Neuron (in vitro differentiated cells): ENCODE results near the gene TBXAS1.

Experiments
- H2AFZ ChIP-seq: one replicate; pipeline ENCODE4 v1.6.1; 2013; ENCODE audit warnings: low read depth, mild to moderate bottlenecking, inconsistent platforms, low read length, moderate library complexity
- H3K27me3 ChIP-seq: one replicate; pipeline ENCODE4 v1.6.1; 2013; ENCODE audit warnings: low read length; ENCODE audit not compliant: insufficient read depth
- H3K36me3 ChIP-seq: one replicate; pipeline ENCODE4 v1.6.1; 2013; ENCODE audit warnings: low read length; ENCODE audit not compliant: insufficient read depth
- H3K4me1 ChIP-seq: one replicate; pipeline ENCODE4 v1.6.1; 2013; ENCODE audit warnings: low read length; ENCODE audit not compliant: insufficient read depth
- H3K4me3 ChIP-seq: 2 replicates; pipeline ENCODE4 v1.5.1; 2013; ENCODE audit warnings: mild to moderate bottlenecking, low read length, moderate library complexity
- H3K9me3 ChIP-seq: one replicate; pipeline ENCODE4 v1.6.1; 2013; ENCODE audit warnings: low read length

Gene TBXAS1

DNA sequence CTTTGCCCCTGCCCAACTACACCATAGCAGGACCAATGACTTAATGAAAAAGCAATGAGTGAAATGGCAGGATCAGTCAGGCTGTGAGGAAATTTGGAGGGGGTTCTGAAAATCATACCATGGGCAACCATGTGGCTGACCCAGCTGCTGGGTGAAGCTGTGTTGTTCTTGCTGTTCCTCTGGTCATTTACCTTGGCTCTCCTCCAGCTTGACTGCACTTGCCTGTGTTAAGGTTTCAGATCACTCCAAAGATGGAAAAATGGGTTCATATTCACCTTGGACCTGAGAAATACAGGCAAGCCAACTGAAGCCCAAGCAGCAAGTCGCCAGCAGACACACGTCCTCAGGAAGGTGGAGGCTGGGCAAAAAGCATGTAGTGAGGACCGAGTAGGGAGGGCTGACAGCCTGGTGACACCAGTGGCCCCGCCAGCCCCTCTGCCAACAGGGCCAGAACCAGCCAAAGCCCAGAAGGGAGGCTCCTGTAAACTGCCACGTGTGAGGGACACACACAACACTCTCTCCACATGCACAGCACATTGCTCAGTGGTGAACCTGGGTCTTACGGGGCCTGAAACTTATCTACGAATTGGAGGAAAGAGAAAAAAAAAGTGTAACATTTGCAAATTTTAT is 193.6 kb downstream of the TBXAS1 start:
- no peaks in the 10 kb centered on the region for H3K9me3 ChIP-seq
- no peaks in the 10 kb centered on the region for H3K4me1 ChIP-seq
- peaks cover 4% of the 10 kb centered on the region for H3K27me3 ChIP-seq
- H3K36me3 ChIP-seq: no peaks in the 10 kb centered on the region
- H3K4me3 ChIP-seq: no peak overlapping the region
- H2AFZ ChIP-seq: no peak overlapping the region

GRCh38 chr7:140023728-140024127 is 194.7 kb downstream of the TBXAS1 start:
- Histone ChIP-seq H2AFZ (no peak overlapping the region), H3K27me3 (peaks cover 4% of the 10 kb centered on the region), H3K4me3 (no peak overlapping the region), H3K4me1 (no peaks in the 10 kb centered on the region), H3K36me3 (no peaks in the 10 kb centered on the region), H3K9me3 (no peaks in the 10 kb centered on the region)

DNA sequence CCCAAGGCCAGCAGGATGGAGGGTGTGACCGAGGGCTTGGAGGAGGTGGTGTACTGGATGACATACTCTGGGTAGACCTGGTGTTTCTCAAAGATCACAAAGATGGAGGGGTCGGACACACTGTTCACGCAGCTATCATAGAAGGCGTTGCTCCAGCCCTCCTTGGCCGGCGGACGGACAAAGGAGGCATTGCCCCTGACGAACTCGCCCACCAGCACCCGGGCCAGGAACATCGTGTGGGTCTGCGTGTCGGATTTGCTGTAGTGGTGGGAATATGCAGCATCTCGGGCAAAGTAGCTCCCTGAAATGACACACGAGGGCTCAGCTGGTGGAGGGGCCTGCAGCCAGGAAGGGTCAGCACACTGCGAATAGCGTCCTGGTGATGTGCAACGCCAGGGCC is 195.5 kb downstream of the TBXAS1 start:
- Histone ChIP-seq H2AFZ (no peak overlapping the region), H3K36me3 (no peaks in the 10 kb centered on the region), H3K27me3 (peaks cover 2% of the 10 kb centered on the region), H3K9me3 (no peaks in the 10 kb centered on the region), H3K4me3 (no peak overlapping the region), H3K4me1 (no peaks in the 10 kb centered on the region)

DNA sequence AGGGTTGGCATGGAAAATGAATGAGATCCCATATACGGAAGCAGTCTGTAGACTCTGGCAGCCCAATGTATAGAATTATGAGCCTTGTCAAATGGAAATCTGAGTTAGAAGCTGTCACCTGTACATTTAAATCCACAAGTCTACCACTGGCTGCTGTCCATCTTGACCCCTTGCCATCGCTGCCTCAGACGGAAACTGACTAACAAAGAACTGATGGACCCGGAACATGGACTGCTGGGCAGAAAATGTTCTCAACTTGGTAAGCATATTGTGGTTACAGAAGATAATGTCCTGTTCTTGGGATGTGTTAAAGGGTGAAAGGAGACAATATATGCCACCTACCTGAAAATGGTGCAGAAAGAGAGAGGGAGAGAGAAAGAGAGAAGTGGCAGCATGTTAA is 196.2 kb downstream of the TBXAS1 start:
- H3K36me3 ChIP-seq: no peaks in the 10 kb centered on the region
- H3K4me1 ChIP-seq: no peaks in the 10 kb centered on the region
- no peak overlapping the region for H2AFZ ChIP-seq
- no peak overlapping the region for H3K4me3 ChIP-seq
- H3K27me3 ChIP-seq: no peaks in the 10 kb centered on the region
- no peaks in the 10 kb centered on the region for H3K9me3 ChIP-seq

- no peaks in the 10 kb centered on the region for H3K36me3 ChIP-seq
- H3K4me1 ChIP-seq: no peaks in the 10 kb centered on the region
- no peaks in the 10 kb centered on the region for H3K9me3 ChIP-seq
- H3K4me3 ChIP-seq: no peak overlapping the region
- H3K27me3 ChIP-seq: no peaks in the 10 kb centered on the region
- no peak overlapping the region for H2AFZ ChIP-seq
Observed at GRCh38 chr7:140025814-140026433, 196.9 kb downstream of the TBXAS1 start.

DNA sequence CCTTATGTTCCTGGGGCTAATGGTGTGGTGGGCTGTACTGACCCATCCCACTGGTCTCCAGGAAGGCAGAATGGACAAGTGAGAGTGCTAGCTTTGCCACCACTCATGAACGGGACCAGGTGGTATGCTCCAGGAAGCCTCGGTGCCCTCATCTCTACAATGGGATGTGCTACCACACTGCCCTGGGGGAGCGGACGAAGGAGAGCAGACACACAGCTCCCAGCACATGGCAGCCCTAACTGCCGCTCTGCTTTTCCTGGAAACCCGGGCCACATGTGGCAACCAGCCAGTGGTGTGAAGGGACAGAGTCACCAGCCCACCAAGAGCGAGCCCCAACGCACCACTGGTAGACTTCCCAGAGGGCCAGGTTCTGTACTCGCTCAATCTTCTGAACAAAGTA is 197.9 kb downstream of the TBXAS1 start:
- no peak overlapping the region for H3K4me3 ChIP-seq
- no peaks in the 10 kb centered on the region for H3K27me3 ChIP-seq
- H3K9me3 ChIP-seq: no peaks in the 10 kb centered on the region
- no peaks in the 10 kb centered on the region for H3K4me1 ChIP-seq
- no peak overlapping the region for H2AFZ ChIP-seq
- H3K36me3 ChIP-seq: no peaks in the 10 kb centered on the region

DNA sequence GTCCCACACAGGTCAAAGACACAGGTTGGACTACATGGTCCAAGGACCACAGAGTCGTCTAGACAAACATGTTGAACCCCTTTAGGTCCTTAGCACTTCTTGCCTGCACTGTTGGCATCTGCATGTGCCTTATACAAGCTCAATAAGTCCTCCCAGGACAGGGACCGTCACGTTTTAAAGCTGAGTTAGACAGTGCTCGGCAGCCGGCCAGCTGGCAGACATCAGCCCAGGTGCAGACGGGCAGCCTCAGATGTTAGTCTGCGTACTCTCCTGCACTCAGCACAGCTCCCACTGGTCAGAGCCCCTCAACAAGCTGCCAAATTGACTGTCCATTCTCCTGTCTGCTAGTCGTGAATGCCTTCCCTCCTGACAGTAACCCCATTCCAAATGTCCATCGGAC is 198.8 kb downstream of the TBXAS1 start:
- H3K36me3 ChIP-seq: no peaks in the 10 kb centered on the region
- no peak overlapping the region for H2AFZ ChIP-seq
- no peak overlapping the region for H3K4me3 ChIP-seq
- no peaks in the 10 kb centered on the region for H3K27me3 ChIP-seq
- H3K9me3 ChIP-seq: no peaks in the 10 kb centered on the region
- no peaks in the 10 kb centered on the region for H3K4me1 ChIP-seq

GRCh38 chr7:140028311-140028710 is 199.2 kb downstream of the TBXAS1 start:
- no peaks in the 10 kb centered on the region for H3K36me3 ChIP-seq
- H3K27me3 ChIP-seq: no peaks in the 10 kb centered on the region
- no peaks in the 10 kb centered on the region for H3K4me1 ChIP-seq
- H3K4me3 ChIP-seq: no peak overlapping the region
- H2AFZ ChIP-seq: no peak overlapping the region
- H3K9me3 ChIP-seq: no peaks in the 10 kb centered on the region

DNA sequence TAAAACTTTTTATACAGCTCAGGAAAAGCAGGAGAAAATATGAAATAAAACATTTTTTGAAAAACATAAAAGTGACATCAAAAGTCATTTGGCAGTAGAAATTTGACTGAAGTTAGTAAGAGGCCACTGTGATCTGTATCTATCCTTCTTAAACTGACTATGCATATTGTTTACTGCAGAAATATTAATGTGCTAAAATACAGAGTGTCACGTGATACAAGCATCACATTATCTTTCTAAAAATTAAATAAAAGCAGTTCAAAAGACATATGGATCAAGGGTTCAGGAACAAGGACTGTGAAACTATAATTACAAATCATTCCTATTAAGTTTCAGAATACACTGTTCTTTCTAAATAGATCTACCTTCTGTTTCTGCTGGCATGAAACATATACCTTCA is 200.0 kb downstream of the TBXAS1 start:
- Histone ChIP-seq H3K27me3 (no peaks in the 10 kb centered on the region), H3K9me3 (no peaks in the 10 kb centered on the region), H2AFZ (no peak overlapping the region), H3K4me1 (no peaks in the 10 kb centered on the region), H3K36me3 (no peaks in the 10 kb centered on the region), H3K4me3 (no peak overlapping the region)

GRCh38 chr7:140031364-140031763 is 202.3 kb downstream of the TBXAS1 start:
- H2AFZ ChIP-seq: no peak overlapping the region
- no peaks in the 10 kb centered on the region for H3K4me1 ChIP-seq
- H3K9me3 ChIP-seq: no peaks in the 10 kb centered on the region
- no peaks in the 10 kb centered on the region for H3K27me3 ChIP-seq
- H3K4me3 ChIP-seq: no peak overlapping the region
- no peaks in the 10 kb centered on the region for H3K36me3 ChIP-seq

DNA sequence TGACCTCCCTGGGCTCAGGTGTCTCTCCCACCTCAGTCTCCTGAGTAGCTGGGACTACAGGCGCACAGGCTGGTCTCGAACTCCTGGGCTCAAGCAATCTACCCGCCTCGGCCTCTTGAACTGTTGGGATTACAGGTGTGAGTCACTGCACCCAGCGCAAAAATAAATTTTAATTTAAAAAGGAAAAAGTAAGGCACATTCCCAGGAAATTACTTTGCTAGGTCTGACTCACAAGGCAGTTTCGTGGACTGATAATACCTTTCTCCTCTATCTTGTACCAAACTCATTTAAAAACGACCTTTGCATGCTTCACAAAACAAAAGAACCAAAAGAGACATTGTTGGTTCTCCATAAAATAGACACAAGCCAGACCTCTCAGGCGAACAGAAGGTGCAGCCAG is 204.0 kb downstream of the TBXAS1 start:
- Histone ChIP-seq H2AFZ (no peak overlapping the region), H3K4me3 (no peak overlapping the region), H3K4me1 (no peaks in the 10 kb centered on the region), H3K9me3 (no peaks in the 10 kb centered on the region), H3K27me3 (no peaks in the 10 kb centered on the region), H3K36me3 (no peaks in the 10 kb centered on the region)

GRCh38 chr7:140033779-140034363 is 204.8 kb downstream of the TBXAS1 start:
- no peaks in the 10 kb centered on the region for H3K27me3 ChIP-seq
- H3K36me3 ChIP-seq: no peaks in the 10 kb centered on the region

DNA sequence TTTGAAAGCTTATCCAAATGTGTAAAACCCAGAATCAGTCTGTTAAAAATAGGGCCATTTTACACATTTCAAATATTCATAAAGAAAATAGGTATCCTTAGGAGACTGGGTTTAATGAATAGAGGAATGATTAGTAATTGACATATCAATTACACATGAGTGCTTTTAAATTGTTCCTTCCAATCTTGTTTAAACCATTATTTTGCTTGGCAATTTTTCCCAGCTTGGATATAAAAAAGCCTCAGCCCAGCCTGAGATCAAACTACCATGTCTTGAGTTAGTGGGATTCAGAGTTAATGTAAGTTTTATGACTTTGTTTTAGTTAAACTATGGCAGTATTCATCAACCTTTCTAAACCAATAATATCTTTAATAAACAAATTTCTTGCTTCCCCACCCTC is 205.4 kb downstream of the TBXAS1 start:
- no peaks in the 10 kb centered on the region for H3K36me3 ChIP-seq

More at GRCh38 chr7:140033779-140034363, 204.8 kb downstream of the TBXAS1 start:
- no peak overlapping the region for H2AFZ ChIP-seq
- no peaks in the 10 kb centered on the region for H3K9me3 ChIP-seq
- no peaks in the 10 kb centered on the region for H3K4me1 ChIP-seq
- no peak overlapping the region for H3K4me3 ChIP-seq

More for the DNA sequence above, 205.4 kb downstream of the TBXAS1 start:
- no peaks in the 10 kb centered on the region for H3K4me1 ChIP-seq
- no peaks in the 10 kb centered on the region for H3K9me3 ChIP-seq
- no peak overlapping the region for H2AFZ ChIP-seq
- H3K4me3 ChIP-seq: no peak overlapping the region
- H3K27me3 ChIP-seq: no peaks in the 10 kb centered on the region
